Activated naive CD4-positive, alpha-beta T cell treated with anti-CD3 and anti-CD28 coated beads, Interleukin-2, amount 50 U/mL, for 72 hours (primary cell): ENCODE data around the gene SCGB1D1. TPM values are rescaled to one million over a fixed set of nuclear protein-coding genes. Genes with fewer than 3 reads are reported as not detected.

Experiments
- total RNA-seq, 2 donors: library from RNA; stranded (reverse); gene quantifications; one replicate each; pipeline ENCODE4 v1.2.3, GENCODE V29; 2022

SCGB1D1 gene
- total RNA-seq, 2 donors from 2014 or later: not detected

Other genes with a start within 250 kb of the SCGB1D1 start
- gene BEST1, start 239.9 kb upstream of the SCGB1D1 start, total RNA-seq: under 1 TPM; 0.18 to 0.58 TPM
- gene FTH1, start 222.6 kb upstream of the SCGB1D1 start, total RNA-seq: 1,000 to 10,000 TPM; 1,006 to 1,113 TPM
- 100 to 1,000 TPM; 142 to 205 TPM for gene INCENP, start 66.2 kb upstream of the SCGB1D1 start, total RNA-seq
- gene SCGB2A1, start 18.5 kb downstream of the SCGB1D1 start, total RNA-seq: not detected
- not detected for gene SCGB1D2, start 52.0 kb downstream of the SCGB1D1 start, total RNA-seq
- not detected for gene SCGB2A2, start 79.9 kb downstream of the SCGB1D1 start, total RNA-seq
- not detected for gene SCGB1D4, start 108.9 kb downstream of the SCGB1D1 start, total RNA-seq
- gene ASRGL1, start 147.2 kb downstream of the SCGB1D1 start, total RNA-seq: 1 to 10 TPM; 5.5 to 8.1 TPM
- gene SCGB1A1, start 228.8 kb downstream of the SCGB1D1 start, total RNA-seq: not detected